GM12892 (cell line): ENCODE measurements around the gene ANGPTL7.

Experiments used
- DNase-seq: peaks from one replicate; pipeline ENCODE4 v3.0.0; 2011; ENCODE audit not compliant: insufficient read length
- FAIRE-seq: peaks from 2 replicates; lab custom pipeline; 2011; peaks lifted over from hg19 to GRCh38; lab: Jason Lieb, UNC
- POLR2A ChIP-seq: IDR thresholded peaks from 2 replicates; pipeline ENCODE4 v1.6.1; 2011; ENCODE audit warnings: low read depth, low read length, control low read depth
- POLR2AphosphoS5 ChIP-seq: IDR thresholded peaks from 2 replicates; pipeline ENCODE4 v1.6.1; 2011; ENCODE audit warnings: low read depth, low read length, control low read depth
- TAF1 ChIP-seq: IDR thresholded peaks from 2 replicates; pipeline ENCODE4 v1.6.1; 2011; ENCODE audit warnings: low read depth, mild to moderate bottlenecking, control low read depth, low read length, borderline replicate concordance

ANGPTL7 gene

GRCh38 chr1:11187931-11188330 lies 1.2 kb upstream of the ANGPTL7 start:
- no peak for DNase-seq
- no peak for FAIRE-seq
- TF ChIP-seq POLR2AphosphoS5 (no peak), TAF1 (no peak), POLR2A (no peak)

- DNase-seq (no peak), FAIRE-seq (no peak)
- TF ChIP-seq POLR2AphosphoS5 (no peak), POLR2A (no peak), TAF1 (no peak)
Measured at GRCh38 chr1:11188381-11188780, 774 bp upstream of the ANGPTL7 start.

DNA sequence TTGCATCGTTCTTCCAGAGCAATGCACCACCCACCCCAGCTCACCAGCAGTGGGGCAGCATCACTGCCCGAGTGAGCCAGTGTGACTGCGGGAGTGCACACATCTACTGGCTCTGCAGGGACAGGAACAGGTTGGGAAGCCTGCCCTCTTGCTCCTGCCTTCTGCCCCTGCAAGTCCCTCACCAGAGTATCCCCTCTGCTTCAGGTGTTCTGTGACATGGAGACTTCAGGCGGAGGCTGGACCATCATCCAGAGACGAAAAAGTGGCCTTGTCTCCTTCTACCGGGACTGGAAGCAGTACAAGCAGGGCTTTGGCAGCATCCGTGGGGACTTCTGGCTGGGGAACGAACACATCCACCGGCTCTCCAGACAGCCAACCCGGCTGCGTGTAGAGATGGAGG lies 4.2 kb downstream of the ANGPTL7 start:
- no peak for FAIRE-seq
- TF ChIP-seq POLR2A (no peak), POLR2AphosphoS5 (no peak), TAF1 (no peak)
- no peak for DNase-seq

DNA sequence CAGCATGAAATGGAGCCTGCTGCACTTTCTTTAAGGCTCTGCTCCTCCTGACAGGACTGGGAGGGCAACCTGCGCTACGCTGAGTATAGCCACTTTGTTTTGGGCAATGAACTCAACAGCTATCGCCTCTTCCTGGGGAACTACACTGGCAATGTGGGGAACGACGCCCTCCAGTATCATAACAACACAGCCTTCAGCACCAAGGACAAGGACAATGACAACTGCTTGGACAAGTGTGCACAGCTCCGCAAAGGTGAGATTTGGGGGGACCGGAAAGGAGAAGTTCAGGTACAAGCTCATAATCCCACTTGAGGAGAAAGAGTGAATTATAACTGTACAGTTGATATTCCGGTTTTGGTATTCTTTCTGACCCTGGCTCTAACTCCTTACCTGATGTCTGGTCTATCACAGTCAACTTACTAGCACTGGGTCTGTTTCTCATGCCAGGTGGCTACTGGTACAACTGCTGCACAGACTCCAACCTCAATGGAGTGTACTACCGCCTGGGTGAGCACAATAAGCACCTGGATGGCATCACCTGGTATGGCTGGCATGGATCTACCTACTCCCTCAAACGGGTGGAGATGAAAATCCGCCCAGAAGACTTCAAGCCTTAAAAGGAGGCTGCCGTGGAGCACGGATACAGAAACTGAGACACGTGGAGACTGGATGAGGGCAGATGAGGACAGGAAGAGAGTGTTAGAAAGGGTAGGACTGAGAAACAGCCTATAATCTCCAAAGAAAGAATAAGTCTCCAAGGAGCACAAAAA lies 5.4 kb downstream of the ANGPTL7 start:
- DNase-seq (no peak), FAIRE-seq (no peak)
- no peak for TF ChIP-seq POLR2A
- no peak for TF ChIP-seq POLR2AphosphoS5
- TF ChIP-seq TAF1: no peak

DNA sequence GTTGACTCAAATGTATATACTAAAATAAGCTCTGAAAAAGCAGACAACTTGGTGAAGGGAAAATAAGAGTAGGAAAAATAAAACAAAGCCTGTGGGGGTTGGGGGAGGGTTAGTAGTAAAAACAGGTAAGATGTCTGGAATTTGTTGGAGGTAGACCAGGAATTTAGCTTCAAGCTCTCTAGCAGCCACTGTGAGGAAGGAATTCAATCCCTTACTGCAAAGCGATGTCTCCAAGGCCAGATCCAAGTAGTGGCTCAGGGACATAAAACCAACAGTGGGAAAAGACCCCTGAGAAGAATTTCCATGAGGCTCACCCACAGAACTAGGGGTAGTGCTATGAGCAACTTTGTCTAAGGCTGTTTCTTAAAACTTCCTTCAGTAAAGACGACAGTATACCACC lies 7.8 kb downstream of the ANGPTL7 start:
- FAIRE-seq (no peak), DNase-seq (no peak)
- TF ChIP-seq TAF1 (no peak), POLR2A (no peak), POLR2AphosphoS5 (no peak)

DNA sequence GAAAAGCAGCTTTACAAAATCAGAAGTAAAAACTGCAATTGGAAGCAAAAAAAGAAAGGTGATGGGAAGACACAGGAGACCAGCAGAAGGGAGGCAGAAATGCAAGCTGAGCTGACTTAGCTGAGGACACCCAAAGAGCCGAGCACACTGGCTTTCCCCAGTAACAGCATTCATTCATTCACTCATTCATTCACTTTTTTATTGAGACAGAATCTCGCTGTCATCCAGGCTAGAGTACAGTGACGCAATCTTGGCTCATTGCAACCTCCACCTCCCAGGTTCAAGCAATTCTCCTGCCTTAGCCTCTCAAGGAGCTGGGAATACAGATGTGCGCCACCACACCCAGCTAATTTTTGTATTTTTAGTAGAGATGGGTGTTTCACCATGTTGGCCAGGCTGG lies 8.2 kb downstream of the ANGPTL7 start:
- TF ChIP-seq TAF1: no peak
- TF ChIP-seq POLR2A: no peak
- no peak for TF ChIP-seq POLR2AphosphoS5
- no peak for FAIRE-seq
- DNase-seq: no peak

DNA sequence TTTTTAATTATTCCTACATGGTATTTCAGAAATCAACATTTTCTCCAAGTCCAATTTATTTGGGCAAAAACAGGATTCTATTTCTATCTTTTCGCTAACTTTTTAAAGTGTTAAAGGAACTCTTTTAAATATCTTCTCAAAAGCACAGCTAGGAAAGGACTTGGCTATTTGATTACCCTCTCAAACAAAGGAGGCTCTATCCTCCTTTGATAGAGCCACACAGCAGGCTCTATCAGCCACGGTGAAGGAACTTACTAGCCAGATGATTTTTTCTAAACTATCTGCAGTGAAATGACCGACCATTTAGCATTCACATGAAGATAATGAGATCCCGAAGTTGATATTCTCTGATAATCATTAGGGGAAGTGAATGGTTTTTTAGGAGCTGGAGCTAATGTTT lies 9.1 kb downstream of the ANGPTL7 start:
- no peak for FAIRE-seq
- no peak for DNase-seq
- no peak for TF ChIP-seq POLR2AphosphoS5

DNA sequence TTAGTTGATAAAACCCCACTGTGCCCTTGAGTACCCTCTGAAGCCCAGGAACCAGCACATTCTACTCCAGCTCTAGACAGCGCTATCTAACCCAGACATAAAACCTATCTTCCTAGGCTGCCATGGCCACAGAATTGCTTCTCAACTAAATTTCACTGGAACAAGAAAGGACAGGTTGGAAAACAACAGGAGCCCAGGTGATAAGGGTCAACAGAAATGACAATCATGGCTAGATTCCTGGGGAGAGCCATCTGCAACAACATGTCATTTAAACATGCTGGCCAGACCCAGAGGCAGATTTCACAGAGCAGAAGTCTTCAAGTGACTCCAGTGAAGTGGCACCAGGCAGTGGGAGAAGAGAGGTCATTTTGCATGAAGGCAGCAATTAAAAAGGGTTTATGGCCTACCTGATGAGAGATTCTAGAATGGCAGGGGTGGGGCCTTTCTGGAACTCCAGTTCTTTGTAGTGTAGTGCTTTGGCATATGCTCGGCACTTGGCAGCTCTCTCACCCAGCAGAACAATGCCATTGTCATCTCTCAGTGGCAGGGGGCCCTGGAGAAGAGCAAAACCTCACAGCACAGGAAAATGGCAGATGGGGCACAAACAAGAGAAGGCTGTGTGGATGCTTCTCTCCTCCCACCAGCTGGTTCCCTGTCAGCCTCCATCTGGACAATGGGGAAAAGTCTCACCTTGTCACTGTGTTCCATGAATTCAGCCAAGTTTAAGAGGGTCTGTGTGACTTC lies 9.9 kb downstream of the ANGPTL7 start:
- FAIRE-seq (no peak), DNase-seq (no peak)
- TF ChIP-seq POLR2A: no peak
- no peak for TF ChIP-seq POLR2AphosphoS5
- no peak for TF ChIP-seq TAF1

DNA sequence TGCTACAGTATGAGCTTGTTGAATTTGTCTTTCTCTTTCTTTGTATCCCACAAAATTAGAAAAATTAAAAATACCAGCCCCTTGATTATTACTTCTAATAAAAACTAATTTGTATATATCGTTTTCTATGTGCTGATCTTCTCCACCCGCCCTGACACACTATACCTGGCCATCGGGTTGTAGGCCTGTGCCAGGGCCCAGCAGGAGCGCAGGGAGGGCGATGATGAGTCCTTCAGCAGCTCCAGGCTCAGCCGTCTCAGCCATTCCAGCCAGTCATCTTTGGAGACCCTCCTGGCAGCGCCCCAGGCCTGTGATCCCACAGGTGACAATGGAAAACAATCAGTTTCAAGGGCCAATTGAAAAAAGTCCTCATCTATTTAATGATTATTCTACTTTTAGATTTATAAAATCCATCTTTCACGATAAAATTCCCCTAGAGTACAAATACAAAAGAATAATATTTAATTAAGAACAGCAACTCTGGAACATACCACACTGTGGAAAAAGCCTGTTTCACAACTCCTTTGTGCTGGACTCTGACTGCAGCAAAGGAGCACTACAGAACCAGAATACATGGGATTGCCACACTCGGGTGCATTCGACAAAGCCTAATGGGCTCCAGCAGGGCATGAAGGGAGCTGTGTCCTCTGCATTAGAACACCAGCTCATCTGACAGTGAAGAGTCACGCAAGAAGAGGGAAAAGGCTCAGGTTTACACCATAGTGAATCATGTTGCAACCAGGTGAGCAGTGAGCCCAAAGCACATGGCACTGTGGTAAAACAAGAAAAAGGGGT lies 15.4 kb downstream of the ANGPTL7 start:
- DNase-seq (no peak), FAIRE-seq (no peak)
- TF ChIP-seq POLR2A (no peak), POLR2AphosphoS5 (no peak), TAF1 (no peak)

GRCh38 chr1:11207898-11208611 lies 18.9 kb downstream of the ANGPTL7 start:
- FAIRE-seq (no peak), DNase-seq (no peak)
- no peak for TF ChIP-seq TAF1
- TF ChIP-seq POLR2AphosphoS5: no peak
- TF ChIP-seq POLR2A: no peak

GRCh38 chr1:11211461-11211860 lies 22.3 kb downstream of the ANGPTL7 start:
- DNase-seq (no peak), FAIRE-seq (no peak)
- no peak for TF ChIP-seq POLR2AphosphoS5
- no peak for TF ChIP-seq POLR2A
- no peak for TF ChIP-seq TAF1
